Peyer's patch (tissue), 4 donors: ENCODE measurements around the gene DOCK4. TPM values are rescaled to one million over a fixed set of nuclear protein-coding genes. Genes with fewer than 3 reads are reported as not detected.

Experiments
- DNase-seq, 3 donors: peaks; one replicate each; pipeline ENCODE4 v3.0.0-alpha.2; 2017 to 2019
- H3K27ac ChIP-seq, 4 donors: fragments of 200-600 bp; sonication (generic); one replicate each; pipeline ENCODE4 v1.5.1; 2016 to 2019
- H3K27me3 ChIP-seq, 2 donors: fragments of 200-600 bp; sonication (generic); one replicate each; pipeline ENCODE4 v1.5.1; 2019
- H3K36me3 ChIP-seq, 3 donors: fragments of 200-600 bp; sonication (generic); one replicate each; pipeline ENCODE4 v1.5.1; 2016 to 2019
- H3K4me1 ChIP-seq, 4 donors: fragments of 200-600 bp; sonication (generic); one replicate each; pipeline ENCODE4 v1.5.1; 2016 to 2019
- H3K4me3 ChIP-seq, 4 donors: fragments of 200-600 bp; sonication (generic); 1 replicate in 3 of 4; 2 replicates in 1 of 4; pipeline ENCODE4 v1.5.1; 2016 to 2019; ENCODE audit warnings: mild to moderate bottlenecking in 1 of 4
- H3K9me3 ChIP-seq, 4 donors: fragments of 200-600 bp; sonication (generic); one replicate each; pipeline ENCODE4 v1.5.1; 2016 to 2019; ENCODE audit warnings: mild to moderate bottlenecking in 1 of 4
- CTCF ChIP-seq, 6 experiments: fragments of 450-650 bp in 4 of 6; fragments of 200-600 bp in 2 of 6; sonication (generic) in 1 of 6; IDR thresholded peaks; one replicate each; pipeline ENCODE4 v1.5.1; 2017 to 2019; ENCODE audit warnings: antibody characterized with exemption in 6 of 6, mild to moderate bottlenecking in 3 of 6, moderate library complexity in 1 of 6
- POLR2A ChIP-seq, 2 donors: fragments of 450-650 bp; IDR thresholded peaks; one replicate each; pipeline ENCODE4 v1.5.1; 2017; ENCODE audit warnings: antibody characterized with exemption in 2 of 2, mild to moderate bottlenecking in 2 of 2, moderate library complexity in 2 of 2
- total RNA-seq, 4 donors: library from RNA; depleted of rRNA; stranded (reverse); fragments of >200 nt; gene quantifications; one replicate each; pipeline ENCODE4 v1.1.0, GENCODE V29; 2016

DOCK4 gene
- total RNA-seq, 4 donors from 2014 or later, result 5.1 to 52.8 (median 15.5) TPM

GRCh38 chr7:111980725-111981124 lies 225.5 kb downstream of the DOCK4 start:
- TF ChIP-seq POLR2A (IDR thresholded peaks at IDR 0.05) (no peak), CTCF (IDR thresholded peaks at IDR 0.05) (no peak)

GRCh38 chr7:111975346-111975745 lies 230.9 kb downstream of the DOCK4 start:
- no peak for DNase-seq
- H3K27ac ChIP-seq, result no peak overlapping the region
- no peaks in the 10 kb centered on the region for H3K36me3 ChIP-seq
- H3K9me3 ChIP-seq, result no peaks in the 10 kb centered on the region
- no peaks in the 10 kb centered on the region for H3K4me1 ChIP-seq
- no peaks in the 10 kb centered on the region for H3K27me3 ChIP-seq
- no peak overlapping the region for H3K4me3 ChIP-seq
- TF ChIP-seq POLR2A (IDR thresholded peaks at IDR 0.05) (no peak), CTCF (IDR thresholded peaks at IDR 0.05) (no peak)

More at GRCh38 chr7:111980725-111981124, 225.5 kb downstream of the DOCK4 start:
- no peak for DNase-seq
- Histone ChIP-seq H3K4me3 (no peak overlapping the region), H3K27ac (no peak overlapping the region), H3K4me1 (no peaks in the 10 kb centered on the region), H3K27me3 (no peaks in the 10 kb centered on the region), H3K36me3 (no peaks in the 10 kb centered on the region), H3K9me3 (no peaks in the 10 kb centered on the region)

GRCh38 chr7:111960984-111961383 lies 245.2 kb downstream of the DOCK4 start:
- Histone ChIP-seq H3K27ac (no peak overlapping the region), H3K27me3 (no peaks in the 10 kb centered on the region), H3K4me1 (no peaks in the 10 kb centered on the region), H3K4me3 (no peak overlapping the region), H3K36me3 (no peaks in the 10 kb centered on the region), H3K9me3 (no peaks in the 10 kb centered on the region)
- no peak for TF ChIP-seq CTCF (IDR thresholded peaks at IDR 0.05)
- no peak for TF ChIP-seq POLR2A (IDR thresholded peaks at IDR 0.05)
- DNase-seq, result no peak

- no peak overlapping the region for H3K4me3 ChIP-seq
- H3K27me3 ChIP-seq, result no peaks in the 10 kb centered on the region
- H3K36me3 ChIP-seq, result no peaks in the 10 kb centered on the region
- no peaks in the 10 kb centered on the region for H3K9me3 ChIP-seq
- no peaks in the 10 kb centered on the region for H3K4me1 ChIP-seq
- no peak for DNase-seq
- H3K27ac ChIP-seq, result no peak overlapping the region
- TF ChIP-seq CTCF (IDR thresholded peaks at IDR 0.05), result no peak
- TF ChIP-seq POLR2A (IDR thresholded peaks at IDR 0.05), result no peak
These were observed 247.3 kb downstream of the DOCK4 start for GRCh38 chr7:111958896-111959295.

- TF ChIP-seq CTCF (IDR thresholded peaks at IDR 0.05), result no peak
- no peak for TF ChIP-seq POLR2A (IDR thresholded peaks at IDR 0.05)
- Histone ChIP-seq H3K27me3 (no peaks in the 10 kb centered on the region), H3K36me3 (no peaks in the 10 kb centered on the region), H3K4me1 (no peaks in the 10 kb centered on the region), H3K9me3 (no peaks in the 10 kb centered on the region), H3K27ac (no peak overlapping the region), H3K4me3 (no peak overlapping the region)
- no peak for DNase-seq
These were observed 247.8 kb downstream of the DOCK4 start for GRCh38 chr7:111958431-111958830.

- no peaks in the 10 kb centered on the region for H3K36me3 ChIP-seq
- no peak overlapping the region for H3K27ac ChIP-seq
- TF ChIP-seq CTCF (IDR thresholded peaks at IDR 0.05), result no peak
- no peak for TF ChIP-seq POLR2A (IDR thresholded peaks at IDR 0.05)
- no peaks in the 10 kb centered on the region for H3K4me1 ChIP-seq
- H3K27me3 ChIP-seq, result no peaks in the 10 kb centered on the region
- no peak overlapping the region for H3K4me3 ChIP-seq
- no peak for DNase-seq
- H3K9me3 ChIP-seq, result no peaks in the 10 kb centered on the region
These were observed 250.6 kb downstream of the DOCK4 start for GRCh38 chr7:111955616-111956015.
